HG03378 (cell line): Measurements from ENCODE around the gene ARHGAP9.
A peak's percentile ranks its signal among the peaks of the same experiment; 100 is the strongest.

Source experiments
- ATAC-seq: cut with Tn5 transposase; IDR thresholded peaks from one replicate; pipeline ENCODE4 v1.9.1; 2021; ENCODE audit warnings: mild to moderate bottlenecking, moderate library complexity; ENCODE audit not compliant: unreplicated experiment

The ARHGAP9 gene

GRCh38 chr12:57473886-57474285 lies 5.8 kb downstream of the ARHGAP9 start:
- no peak for ATAC-seq

DNA sequence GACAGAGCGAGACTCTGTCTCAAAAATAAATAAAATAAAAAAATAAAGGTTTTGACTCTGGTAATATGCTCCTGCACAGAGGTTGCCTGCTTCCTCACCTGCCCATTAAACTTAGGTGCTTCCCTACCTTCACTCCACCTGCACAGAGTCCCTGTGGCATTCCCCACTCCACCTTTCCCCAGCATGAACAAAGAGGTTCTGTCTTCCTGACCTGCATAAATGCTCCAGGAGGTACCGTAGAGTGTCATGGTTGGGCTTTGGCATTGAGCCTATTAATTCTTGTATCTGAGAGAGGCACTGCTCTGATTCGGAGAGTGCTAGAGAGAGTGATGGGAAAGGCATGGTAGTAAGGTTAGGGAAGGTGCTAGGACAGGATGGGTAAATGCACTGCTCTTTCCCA lies 6.3 kb downstream of the ARHGAP9 start:
- no peak for ATAC-seq

- no peak for ATAC-seq
Measured at GRCh38 chr12:57472391-57472790, 7.3 kb downstream of the ARHGAP9 start.

DNA sequence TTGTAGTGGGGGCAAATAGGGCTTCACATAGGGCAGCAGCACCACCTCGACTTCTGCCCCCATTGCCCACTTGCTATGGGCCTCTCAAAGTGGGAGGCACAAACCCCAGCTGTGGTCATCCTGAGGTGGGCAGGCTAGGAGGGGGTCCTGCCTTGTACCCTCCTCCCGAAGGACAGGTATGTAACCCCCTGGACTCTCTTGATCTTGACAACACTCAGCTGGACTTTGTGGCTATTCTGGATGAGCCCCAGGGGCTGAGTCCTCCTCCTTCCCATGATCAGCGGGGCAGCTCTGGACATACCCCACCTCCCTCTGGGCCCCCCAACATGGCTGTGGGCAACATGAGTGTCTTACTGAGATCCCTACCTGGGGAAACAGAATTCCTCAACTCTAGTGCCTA lies 8.0 kb downstream of the ARHGAP9 start:
- no peak for ATAC-seq

DNA sequence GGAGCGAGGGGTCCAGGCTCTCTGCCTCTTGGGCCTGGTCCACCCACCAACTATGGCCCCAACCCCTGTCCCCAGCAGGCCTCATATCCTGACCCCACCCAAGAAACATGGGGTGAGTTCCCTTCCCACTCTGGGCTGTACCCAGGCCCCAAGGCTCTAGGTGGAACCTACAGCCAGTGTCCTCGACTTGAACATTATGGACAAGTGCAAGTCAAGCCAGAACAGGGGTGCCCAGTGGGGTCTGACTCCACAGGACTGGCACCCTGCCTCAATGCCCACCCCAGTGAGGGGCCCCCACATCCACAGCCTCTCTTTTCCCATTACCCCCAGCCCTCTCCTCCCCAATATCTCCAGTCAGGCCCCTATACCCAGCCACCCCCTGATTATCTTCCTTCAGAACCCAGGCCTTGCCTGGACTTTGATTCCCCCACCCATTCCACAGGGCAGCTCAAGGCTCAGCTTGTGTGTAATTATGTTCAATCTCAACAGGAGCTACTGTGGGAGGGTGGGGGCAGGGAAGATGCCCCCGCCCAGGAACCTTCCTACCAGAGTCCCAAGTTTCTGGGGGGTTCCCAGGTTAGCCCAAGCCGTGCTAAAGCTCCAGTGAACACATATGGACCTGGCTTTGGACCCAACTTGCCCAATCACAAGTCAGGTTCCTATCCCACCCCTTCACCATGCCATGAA lies 8.6 kb downstream of the ARHGAP9 start:
- ATAC-seq = no peak

DNA sequence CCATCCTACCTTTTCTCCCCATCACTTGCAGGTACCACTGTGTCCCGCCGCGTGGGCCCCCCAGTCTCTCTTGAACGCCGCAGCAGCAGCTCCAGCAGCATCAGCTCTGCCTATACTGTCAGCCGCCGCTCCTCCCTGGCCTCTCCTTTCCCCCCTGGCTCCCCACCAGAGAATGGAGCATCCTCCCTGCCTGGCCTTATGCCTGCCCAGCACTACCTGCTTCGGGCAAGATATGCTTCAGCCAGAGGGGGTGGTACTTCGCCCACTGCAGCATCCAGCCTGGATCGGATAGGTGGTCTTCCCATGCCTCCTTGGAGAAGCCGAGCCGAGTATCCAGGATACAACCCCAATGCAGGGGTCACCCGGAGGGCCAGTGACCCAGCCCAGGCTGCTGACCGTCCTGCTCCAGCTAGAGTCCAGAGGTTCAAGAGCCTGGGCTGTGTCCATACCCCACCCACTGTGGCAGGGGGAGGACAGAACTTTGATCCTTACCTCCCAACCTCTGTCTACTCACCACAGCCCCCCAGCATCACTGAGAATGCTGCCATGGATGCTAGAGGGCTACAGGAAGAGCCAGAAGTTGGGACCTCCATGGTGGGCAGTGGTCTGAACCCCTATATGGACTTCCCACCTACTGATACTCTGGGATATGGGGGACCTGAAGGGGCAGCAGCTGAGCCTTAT lies 9.2 kb downstream of the ARHGAP9 start:
- no peak for ATAC-seq

GRCh38 chr12:57469296-57470164 lies 10.1 kb downstream of the ARHGAP9 start:
- no peak for ATAC-seq

DNA sequence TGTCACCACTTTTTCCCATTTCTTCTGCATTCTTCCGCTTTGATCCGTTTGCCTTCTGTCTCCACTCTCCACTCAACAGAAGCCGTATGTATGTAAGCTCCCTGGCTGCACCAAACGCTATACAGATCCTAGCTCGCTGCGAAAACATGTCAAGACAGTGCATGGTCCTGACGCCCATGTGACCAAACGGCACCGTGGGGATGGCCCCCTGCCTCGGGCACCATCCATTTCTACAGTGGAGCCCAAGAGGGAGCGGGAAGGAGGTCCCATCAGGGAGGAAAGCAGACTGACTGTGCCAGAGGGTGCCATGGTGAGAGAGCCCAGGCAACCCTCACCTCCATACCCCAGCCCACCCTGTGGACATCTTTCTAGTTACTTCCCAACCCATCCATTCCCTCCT lies 11.8 kb downstream of the ARHGAP9 start:
- ATAC-seq = no peak

GRCh38 chr12:57467212-57467874 lies 12.3 kb downstream of the ARHGAP9 start:
- no peak for ATAC-seq

- ATAC-seq = no peak
Measured at GRCh38 chr12:57465747-57466505, 13.7 kb downstream of the ARHGAP9 start.

GRCh38 chr12:57465030-57465746 lies 14.5 kb downstream of the ARHGAP9 start:
- ATAC-seq = no peak

DNA sequence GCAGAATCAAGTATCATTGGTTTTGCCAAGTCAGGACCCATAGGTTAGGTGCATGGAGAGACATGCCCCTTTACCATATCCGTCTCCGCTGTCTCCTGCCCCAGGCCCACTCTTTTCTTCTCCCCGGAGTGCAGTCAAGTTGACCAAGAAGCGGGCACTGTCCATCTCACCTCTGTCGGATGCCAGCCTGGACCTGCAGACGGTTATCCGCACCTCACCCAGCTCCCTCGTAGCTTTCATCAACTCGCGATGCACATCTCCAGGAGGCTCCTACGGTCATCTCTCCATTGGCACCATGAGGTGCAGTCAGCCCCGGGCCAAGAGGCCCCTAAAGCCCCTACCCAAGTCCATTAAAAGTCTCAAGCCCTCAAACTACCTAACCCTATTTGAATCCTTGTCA lies 15.1 kb downstream of the ARHGAP9 start:
- ATAC-seq = no peak

DNA sequence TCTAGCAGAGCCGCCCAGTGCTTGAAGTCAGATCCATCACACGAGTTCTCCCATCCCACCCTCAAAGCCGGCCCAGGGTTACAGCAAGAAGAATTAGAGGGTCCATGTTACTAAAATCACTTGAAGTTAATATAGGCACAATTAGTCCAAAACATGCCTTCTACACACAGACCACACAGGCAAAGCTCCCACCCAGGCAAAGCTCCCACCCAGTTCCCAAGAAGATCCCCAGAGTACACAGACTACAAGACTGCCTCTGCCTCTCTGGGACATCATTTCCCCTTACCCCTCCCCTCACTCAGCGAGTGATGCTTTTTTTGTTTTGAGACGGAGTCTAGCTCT lies 16.8 kb downstream of the ARHGAP9 start:
- no peak for ATAC-seq

DNA sequence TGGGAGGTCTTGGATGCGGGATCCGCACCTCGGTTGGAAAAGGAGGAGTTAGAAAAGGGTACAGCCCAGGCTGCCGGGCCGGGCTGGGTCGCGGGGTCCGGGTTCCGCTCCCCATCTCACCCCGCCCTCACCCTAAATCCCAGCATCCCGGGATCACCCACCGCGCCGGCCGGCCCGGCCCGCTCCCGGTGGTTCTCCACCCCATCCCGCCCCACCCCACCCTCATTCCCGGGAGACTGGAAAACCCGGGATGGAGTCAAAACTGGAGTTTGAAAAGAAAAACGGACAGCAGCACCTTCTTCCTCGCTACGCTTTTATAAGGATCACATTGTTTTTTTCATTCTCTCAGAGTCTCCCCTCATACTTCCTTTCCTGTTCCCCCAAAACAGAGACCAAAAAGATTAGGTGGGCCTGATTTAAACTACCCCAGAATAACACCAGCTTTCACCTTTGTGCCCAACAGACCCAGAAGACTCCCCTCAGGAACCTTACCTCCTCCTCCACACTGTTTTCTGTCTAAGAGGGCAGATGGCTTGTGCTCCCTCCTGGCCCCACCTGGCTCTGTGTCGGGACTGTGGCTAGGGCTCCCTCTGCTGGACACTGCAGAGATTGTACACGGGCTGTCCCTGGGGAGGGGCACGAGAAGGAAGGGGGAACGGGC lies 17.3 kb downstream of the ARHGAP9 start:
- peak; percentile 55 for ATAC-seq

- ATAC-seq = no peak
Measured at GRCh38 chr12:57461917-57462250, 17.8 kb downstream of the ARHGAP9 start.

DNA sequence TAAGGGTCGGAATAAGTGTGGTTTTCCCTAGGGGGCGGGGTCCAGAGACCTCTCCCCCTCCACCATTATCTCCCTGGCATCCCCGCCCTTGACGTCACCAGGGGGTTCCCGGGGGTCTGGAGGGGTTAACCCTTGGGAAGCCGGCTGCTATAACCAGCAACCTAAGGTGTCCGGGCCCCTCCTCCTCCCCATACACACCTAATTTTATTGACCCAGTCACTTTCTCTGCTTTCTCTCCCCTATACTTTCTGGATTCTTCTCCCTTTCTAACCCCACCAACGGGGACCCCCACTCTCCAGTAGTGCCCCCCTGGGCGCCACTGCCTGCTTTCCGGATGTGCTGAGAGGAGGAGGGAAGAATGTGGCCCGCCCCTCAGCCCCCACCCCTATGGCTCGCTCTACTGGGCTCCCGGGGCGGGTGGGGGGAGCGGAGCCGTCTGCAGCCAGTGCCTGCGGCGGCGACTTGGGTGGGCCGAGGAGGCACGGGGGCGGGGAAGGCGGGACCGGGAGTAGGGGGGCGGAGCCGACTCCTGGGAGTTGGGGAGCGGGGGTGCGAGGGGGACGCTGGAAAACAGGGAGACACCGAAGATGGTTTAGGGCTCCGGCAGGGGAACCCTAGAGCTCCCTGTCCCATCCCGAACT lies 18.3 kb downstream of the ARHGAP9 start:
- ATAC-seq = no peak

DNA sequence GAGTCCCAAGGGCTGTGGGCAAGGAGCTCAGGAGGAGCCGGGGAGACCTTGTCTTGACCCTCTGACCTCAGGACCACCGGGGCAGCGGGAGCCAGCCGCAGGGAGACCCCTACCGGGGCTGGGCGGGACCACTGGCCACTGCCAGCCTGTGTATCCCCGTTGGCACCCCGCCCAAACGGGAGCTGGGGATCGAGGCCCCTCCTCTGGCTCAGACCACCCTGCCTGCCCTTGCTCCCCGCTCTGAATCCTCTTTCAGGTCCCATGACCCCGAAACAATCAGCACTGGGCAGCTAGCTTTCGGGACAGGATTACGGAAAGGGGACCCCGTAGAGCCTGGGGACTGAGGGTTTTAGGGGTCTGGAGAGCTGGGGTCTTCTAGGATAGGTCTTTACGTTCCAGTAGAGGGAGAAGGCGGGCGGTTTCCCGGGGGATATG lies 18.8 kb downstream of the ARHGAP9 start:
- ATAC-seq = no peak

DNA sequence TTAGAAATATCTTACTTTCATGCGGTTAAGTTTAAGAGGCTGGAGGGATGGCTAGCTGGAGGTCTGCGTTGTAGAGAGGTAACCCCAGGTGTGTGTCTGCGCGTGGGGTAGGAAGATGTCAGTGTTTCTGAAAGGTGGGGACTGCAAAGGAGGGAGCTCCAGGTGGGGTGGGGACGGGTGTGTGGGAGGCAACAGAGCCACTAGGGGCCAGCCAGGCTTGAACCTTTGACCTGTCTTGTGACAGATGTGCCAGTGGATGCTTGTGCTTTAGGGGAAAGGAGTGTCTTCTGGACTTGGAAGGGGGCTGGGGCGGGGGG lies 19.2 kb downstream of the ARHGAP9 start:
- no peak for ATAC-seq

DNA sequence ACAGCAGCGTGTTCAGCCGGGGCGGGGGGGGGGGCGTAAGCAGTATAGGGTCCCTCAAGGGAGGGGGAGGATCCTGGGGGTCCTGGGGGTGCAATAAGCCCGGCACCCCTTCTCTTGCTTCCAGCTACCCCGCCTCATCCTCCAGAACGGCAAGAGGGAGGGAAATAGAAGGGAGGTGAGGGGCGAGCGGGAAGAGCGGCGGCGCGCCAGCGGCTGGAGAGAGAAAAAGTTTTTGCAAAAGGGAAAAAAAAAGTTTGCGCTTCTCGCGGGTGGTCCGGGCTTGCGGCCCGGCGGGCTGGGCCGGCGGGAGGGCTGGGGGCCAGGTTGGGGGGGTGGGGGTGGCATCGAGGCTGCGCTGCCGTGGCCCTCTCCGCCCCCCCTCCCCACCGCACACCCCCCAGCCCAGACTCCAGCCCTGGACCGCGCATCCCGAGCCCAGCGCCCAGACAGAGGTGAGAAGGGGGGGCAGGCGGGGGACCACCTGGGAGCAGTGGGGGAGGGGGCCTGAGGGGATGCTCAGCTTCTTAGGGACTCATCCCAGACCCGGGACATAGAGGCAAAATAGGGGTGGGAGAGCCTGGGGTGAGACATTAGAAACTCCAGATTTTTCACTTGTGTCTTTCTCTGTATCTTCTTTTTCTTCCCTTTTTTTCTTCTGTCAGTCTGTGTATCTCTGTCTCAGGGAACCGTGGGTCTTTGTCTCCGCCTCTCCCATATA lies 19.8 kb downstream of the ARHGAP9 start, which contains the start of gene GLI1:
GLI1 (plus strand) TSS at position 36 of the 718 bp plus-strand sequence. CDS start 3,907 bp downstream, outside the sequence.
- ATAC-seq = no peak
